Neuronal stem cell (in vitro differentiated cells): ENCODE measurements around the gene KIAA1755.

ENCODE experiments used
- DNase-seq: peaks from one replicate; pipeline ENCODE4 v3.0.0-alpha.2; 2013; ENCODE audit warnings: low spot score
- H2AFZ ChIP-seq: one replicate; pipeline ENCODE4 v1.6.1; 2013; ENCODE audit warnings: mild to moderate bottlenecking, low read length, inconsistent platforms
- H2AK5ac ChIP-seq: 2 replicates; pipeline ENCODE4 v1.6.1; 2013; ENCODE audit warnings: low read depth, mild to moderate bottlenecking, inconsistent platforms, low read length, moderate library complexity, mixed read lengths
- H2BK120ac ChIP-seq: 2 replicates; pipeline ENCODE4 v1.6.1; 2013; ENCODE audit warnings: low read depth, mild to moderate bottlenecking, inconsistent platforms, low read length, moderate library complexity, mixed read lengths
- H2BK12ac ChIP-seq: one replicate; pipeline ENCODE4 v1.6.1; 2013; ENCODE audit warnings: low read length, inconsistent platforms
- H2BK15ac ChIP-seq: 2 replicates; pipeline ENCODE4 v1.6.1; 2013; ENCODE audit warnings: mild to moderate bottlenecking, low read length, inconsistent platforms, mixed read lengths
- H2BK5ac ChIP-seq: one replicate; pipeline ENCODE4 v1.6.1; 2013; ENCODE audit warnings: inconsistent platforms, mild to moderate bottlenecking, low read length, moderate library complexity
- H3K14ac ChIP-seq: one replicate; pipeline ENCODE4 v1.6.1; 2013; ENCODE audit warnings: low read length, inconsistent platforms
- H3K18ac ChIP-seq: 2 replicates; pipeline ENCODE4 v1.6.1; 2013; ENCODE audit warnings: low read length, inconsistent platforms
- H3K23ac ChIP-seq: 2 replicates; pipeline ENCODE4 v1.6.1; 2013; ENCODE audit warnings: low read depth, mild to moderate bottlenecking, mixed read lengths, low read length, inconsistent platforms; ENCODE audit not compliant: poor library complexity
- H3K27ac ChIP-seq: replicated peaks from 3 replicates; pipeline ENCODE4 v1.5.1; 2013; ENCODE audit warnings: low read length, inconsistent platforms
- H3K27me3 ChIP-seq, 3 experiments: 2 replicates each; pipeline ENCODE4 v1.6.1; 2013; ENCODE audit warnings: low read length in 3 of 3, mild to moderate bottlenecking in 2 of 3, inconsistent platforms in 1 of 3, low read depth in 1 of 3, mixed read lengths in 1 of 3, moderate library complexity in 1 of 3; ENCODE audit not compliant: control insufficient read depth in 3 of 3, insufficient read depth in 3 of 3
- H3K36me3 ChIP-seq, 2 donors: replicated peaks in 1 of 2; 2 replicates each; pipeline ENCODE4 v1.6.1; 2013; ENCODE audit warnings: low read length in 2 of 2; ENCODE audit not compliant: control insufficient read depth in 2 of 2, insufficient read depth in 2 of 2
- H3K4ac ChIP-seq: 2 replicates; pipeline ENCODE4 v1.6.1; 2013; ENCODE audit warnings: inconsistent platforms, mild to moderate bottlenecking, low read length, moderate library complexity
- H3K4me1 ChIP-seq, 2 donors: 1 replicate in 1 of 2; 2 replicates in 1 of 2; pipeline ENCODE4 v1.6.1; 2013; ENCODE audit warnings: low read length in 2 of 2, low read depth in 1 of 2; ENCODE audit not compliant: control insufficient read depth in 2 of 2, insufficient read depth in 1 of 2
- H3K4me2 ChIP-seq: one replicate; pipeline ENCODE4 v1.6.1; 2013; ENCODE audit warnings: mild to moderate bottlenecking, low read length, inconsistent platforms; ENCODE audit not compliant: insufficient read depth, poor library complexity, severe bottlenecking
- H3K4me3 ChIP-seq, 2 donors: 2 replicates each; pipeline ENCODE4 v1.5.1; 2013; ENCODE audit warnings: low read length in 2 of 2, mild to moderate bottlenecking in 2 of 2, inconsistent platforms in 1 of 2, moderate library complexity in 1 of 2
- H3K79me1 ChIP-seq: one replicate; pipeline ENCODE4 v1.6.1; 2013; ENCODE audit warnings: low read depth, mild to moderate bottlenecking, inconsistent platforms, low read length, moderate library complexity
- H3K9ac ChIP-seq: one replicate; pipeline ENCODE4 v1.6.1; 2013; ENCODE audit warnings: mild to moderate bottlenecking, low read depth, low read length, inconsistent platforms; ENCODE audit not compliant: poor library complexity
- H3K9me3 ChIP-seq, 2 donors: replicated peaks in 1 of 2; 2 replicates each; pipeline versions ENCODE3 to v1.6.1; 2013; ENCODE audit warnings: low read length in 2 of 2, mild to moderate bottlenecking in 2 of 2, inconsistent platforms in 1 of 2, low read depth in 1 of 2, mixed read lengths in 1 of 2, moderate library complexity in 1 of 2; ENCODE audit not compliant: control insufficient read depth in 2 of 2, insufficient read depth in 1 of 2
- H4K8ac ChIP-seq: one replicate; pipeline ENCODE4 v1.6.1; 2013; ENCODE audit warnings: low read depth, mild to moderate bottlenecking, inconsistent platforms, low read length, moderate library complexity
- H4K91ac ChIP-seq: one replicate; pipeline ENCODE4 v1.6.1; 2013; ENCODE audit warnings: low read length, low read depth, mild to moderate bottlenecking, inconsistent platforms; ENCODE audit not compliant: poor library complexity
- WGBS, 2 donors: extraction: QIAGEN DNeasy Blood & Tissue Kit; methylation state at CpG; one replicate each; pipeline ENCODE4 v1.1.7; 2013; ENCODE audit warnings: missing lambda C conversion rate in 2 of 2, mixed read lengths in 1 of 2; ENCODE audit not compliant: insufficient read length in 2 of 2, insufficient replicate concordance in 1 of 2; ENCODE audit errors: extremely low coverage in 2 of 2; 5-methylcytosine and 5-hydroxymethylcytosine counted together

KIAA1755 gene

DNA sequence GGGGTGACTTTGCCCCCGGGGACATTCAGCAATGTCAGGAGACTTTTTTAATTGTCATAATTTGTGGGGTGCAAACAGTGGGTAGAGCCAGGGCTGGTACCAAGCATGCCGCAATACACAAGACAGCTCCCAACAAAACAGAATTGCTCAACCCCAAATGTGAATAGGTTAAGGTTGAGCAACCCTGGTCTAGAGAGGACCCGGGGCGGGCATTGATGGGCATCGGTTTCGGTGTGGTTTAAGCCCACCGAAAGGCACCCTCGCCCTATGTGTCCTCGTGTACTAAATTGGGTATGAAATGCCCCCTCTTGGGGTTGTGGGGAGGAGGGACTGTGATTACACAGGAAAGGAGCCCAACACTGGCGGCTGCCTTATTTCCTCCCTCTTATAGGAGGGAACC lies 36.0 kb downstream of the KIAA1755 start:
- Histone ChIP-seq H2BK120ac (no peak overlapping the region), H3K9ac (no peak overlapping the region), H3K4me2 (no peak overlapping the region), H4K8ac (no peak overlapping the region), H3K18ac (no peak overlapping the region), H3K4me1 (peaks cover 0 to 2% of the 10 kb centered on the region in 2 donors), H3K4me3 (no peak overlapping the region), H3K14ac (no peak overlapping the region), H2AK5ac (no peak overlapping the region), H2BK12ac (no peak overlapping the region), H2BK5ac (no peak overlapping the region), H3K36me3 (no peaks in the 10 kb centered on the region), H3K23ac (no peak overlapping the region), H3K79me1 (no peaks in the 10 kb centered on the region), H2BK15ac (no peak overlapping the region), H2AFZ (no peak overlapping the region), H3K27me3 (no peaks in the 10 kb centered on the region), H4K91ac (no peak overlapping the region), H3K9me3 (no peaks in the 10 kb centered on the region), H3K27ac (no peak overlapping the region), H3K4ac (no peak overlapping the region)
- no CpG with 5 or more reads among the region's 10 CpGs for WGBS, 2 donors
- no peak for DNase-seq

DNA sequence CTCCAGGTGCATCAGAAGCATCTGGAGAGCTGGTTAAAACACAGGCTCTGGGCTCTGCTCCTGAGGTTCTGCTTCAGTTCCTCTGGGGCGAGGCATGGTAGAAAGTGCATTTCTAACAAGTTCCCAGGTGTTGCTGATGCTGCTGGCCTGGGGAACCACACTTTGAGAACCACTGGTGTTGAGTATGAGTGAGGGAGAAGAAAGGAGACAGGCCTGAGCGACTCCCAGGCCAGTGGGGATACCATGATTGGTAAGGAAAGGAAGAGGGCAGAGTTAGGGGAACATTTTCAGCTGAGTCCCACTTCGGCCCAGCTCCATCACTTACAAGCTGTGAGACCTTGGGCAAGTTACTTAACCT lies 36.8 kb downstream of the KIAA1755 start:
- WGBS, 2 donors = no CpG with 5 or more reads among the region's 3 CpGs
- no peak overlapping the region for H2AK5ac ChIP-seq
- no peak overlapping the region for H3K4ac ChIP-seq
- no peak overlapping the region for H2BK5ac ChIP-seq
- no peaks in the 10 kb centered on the region for H3K36me3 ChIP-seq
- H3K27me3 ChIP-seq = peaks cover 0 to 8% (median 0%) of the 10 kb centered on the region in 3 experiments
- H4K8ac ChIP-seq = no peak overlapping the region
- no peak overlapping the region for H2BK120ac ChIP-seq
- H3K18ac ChIP-seq = no peak overlapping the region
- H3K14ac ChIP-seq = no peak overlapping the region
- no peak overlapping the region for H3K27ac ChIP-seq
- no peak overlapping the region for H2BK12ac ChIP-seq
- no peak overlapping the region for H3K23ac ChIP-seq
- DNase-seq = no peak
- H3K79me1 ChIP-seq = no peaks in the 10 kb centered on the region
- no peak overlapping the region for H3K4me3 ChIP-seq
- no peaks in the 10 kb centered on the region for H3K9me3 ChIP-seq
- H3K4me1 ChIP-seq = peaks cover 0 to 2% of the 10 kb centered on the region in 2 donors
- H2AFZ ChIP-seq = no peak overlapping the region
- no peak overlapping the region for H3K4me2 ChIP-seq
- H4K91ac ChIP-seq = no peak overlapping the region
- H3K9ac ChIP-seq = no peak overlapping the region
- peak overlapping the region; percentile 82 for H2BK15ac ChIP-seq

- WGBS, 2 donors = no CpG with 5 or more reads among the region's 7 CpGs
- peak overlapping the region; percentile 82 for H2BK15ac ChIP-seq
- H2BK5ac ChIP-seq = no peak overlapping the region
- peak overlapping the region; percentile 9 for H3K18ac ChIP-seq
- H4K8ac ChIP-seq = no peak overlapping the region
- no peak overlapping the region for H2AFZ ChIP-seq
- no peak overlapping the region for H2BK120ac ChIP-seq
- H3K4me1 ChIP-seq = peaks cover 1 to 2% of the 10 kb centered on the region in 2 donors
- no peak overlapping the region for H2AK5ac ChIP-seq
- no peak overlapping the region for H3K27ac ChIP-seq
- H3K4ac ChIP-seq = no peak overlapping the region
- H3K4me2 ChIP-seq = no peak overlapping the region
- H3K4me3 ChIP-seq = no peak overlapping the region
- no peak overlapping the region for H3K23ac ChIP-seq
- H4K91ac ChIP-seq = no peak overlapping the region
- no peaks in the 10 kb centered on the region for H3K9me3 ChIP-seq
- peaks cover 0 to 13% (median 0%) of the 10 kb centered on the region in 3 experiments for H3K27me3 ChIP-seq
- no peak overlapping the region for H3K14ac ChIP-seq
- no peaks in the 10 kb centered on the region for H3K36me3 ChIP-seq
- H3K79me1 ChIP-seq = no peaks in the 10 kb centered on the region
- no peak for DNase-seq
- no peak overlapping the region for H2BK12ac ChIP-seq
- H3K9ac ChIP-seq = no peak overlapping the region
Measured at GRCh38 chr20:38222923-38223742, 37.4 kb downstream of the KIAA1755 start.

GRCh38 chr20:38222231-38222922 lies 38.2 kb downstream of the KIAA1755 start:
- H3K4me1 ChIP-seq = peaks cover 2 to 7% of the 10 kb centered on the region in 2 donors
- H3K27ac ChIP-seq = no peak overlapping the region
- H3K9ac ChIP-seq = no peak overlapping the region
- H3K27me3 ChIP-seq = peaks cover 0 to 17% (median 0%) of the 10 kb centered on the region in 3 experiments
- H3K4ac ChIP-seq = no peak overlapping the region
- H3K18ac ChIP-seq = no peak overlapping the region
- no peak overlapping the region for H3K14ac ChIP-seq
- H4K91ac ChIP-seq = no peak overlapping the region
- H3K4me2 ChIP-seq = no peak overlapping the region
- no peak overlapping the region for H3K4me3 ChIP-seq
- no peak overlapping the region for H2AFZ ChIP-seq
- WGBS, 2 donors = no CpG with 5 or more reads among the region's 12 CpGs
- no peak overlapping the region for H3K23ac ChIP-seq
- H3K36me3 ChIP-seq = no peaks in the 10 kb centered on the region
- no peak overlapping the region for H4K8ac ChIP-seq
- H2BK5ac ChIP-seq = no peak overlapping the region
- DNase-seq = peak; percentile 73
- H2BK12ac ChIP-seq = no peak overlapping the region
- H2AK5ac ChIP-seq = no peak overlapping the region
- no peak overlapping the region for H2BK120ac ChIP-seq
- H3K9me3 ChIP-seq = no peaks in the 10 kb centered on the region
- H2BK15ac ChIP-seq = peak overlapping the region; percentile 18
- H3K79me1 ChIP-seq = no peaks in the 10 kb centered on the region
